NCI-H2196 treated with DMSO at 0.1 percent for 48 hours (cell line): ENCODE measurements around the gene CAPG.
"Not testable (repeated sequence)": the region's sequence is repeated elsewhere in the genome, so short reads cannot be mapped to it uniquely, and the experiment has no call there.

ENCODE experiments used
- DNase-seq: peaks from one replicate; lab custom pipeline; 2025; ENCODE audit not compliant: unreplicated experiment; lab: John Stamatoyannopoulos, UW

Gene CAPG

GRCh38 chr2:85409845-85410583 lies at the start of gene CAPG:
CAPG (minus strand) TSS chr2:85410366; CDS start chr2:85402145, 8,221 bp downstream.
- DNase-seq, result no peak

DNA sequence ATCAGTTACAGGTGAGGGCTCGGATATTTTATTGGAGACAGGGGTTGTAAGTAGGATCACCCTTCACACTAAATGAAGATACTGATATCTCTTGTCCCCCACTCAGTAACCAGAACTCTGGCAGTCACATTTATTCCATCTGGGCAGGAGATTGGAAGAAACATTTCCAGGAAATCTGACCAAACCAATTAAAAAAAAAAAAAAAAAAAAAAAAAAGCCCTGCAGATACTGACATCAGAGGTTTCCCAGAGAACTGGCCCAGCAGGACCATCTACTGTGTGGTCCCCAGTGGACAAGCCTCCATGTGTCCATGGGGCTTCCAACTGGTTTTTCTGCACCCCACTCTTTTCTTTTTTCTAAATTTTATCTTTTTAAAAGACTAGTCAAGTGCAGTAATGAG lies 49.6 kb upstream of the CAPG start:
- DNase-seq, result no peak

- DNase-seq, result no peak
Observed at GRCh38 chr2:85458601-85459563, 48.7 kb upstream of the CAPG start.

DNA sequence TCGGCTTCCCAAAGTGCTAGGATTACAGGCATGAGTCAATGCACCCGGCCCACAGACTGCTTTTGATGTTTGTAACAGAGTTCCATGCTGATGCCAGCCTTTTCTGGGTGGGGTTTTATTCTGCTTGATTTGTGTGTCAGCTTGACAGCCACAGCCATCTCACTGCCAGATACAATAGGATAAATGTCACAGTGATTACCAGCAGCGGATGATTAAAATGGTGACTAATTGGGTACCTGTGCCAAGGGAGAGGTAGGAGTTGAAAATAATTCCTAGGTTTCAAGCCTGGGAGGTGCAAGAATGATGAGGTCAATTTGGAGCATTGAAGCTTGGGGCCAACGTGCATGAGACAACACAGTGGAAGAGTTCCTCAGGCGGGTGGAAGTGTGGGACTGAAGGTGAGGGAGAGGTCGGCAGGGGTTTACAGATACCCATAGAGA lies 47.7 kb upstream of the CAPG start:
- DNase-seq, result no peak

- no peak for DNase-seq
Observed at GRCh38 chr2:85457043-85457442, 46.9 kb upstream of the CAPG start.

GRCh38 chr2:85455552-85456090 lies 45.5 kb upstream of the CAPG start:
- no peak for DNase-seq

- DNase-seq, result no peak
Observed at GRCh38 chr2:85453571-85453970, 43.4 kb upstream of the CAPG start.

DNA sequence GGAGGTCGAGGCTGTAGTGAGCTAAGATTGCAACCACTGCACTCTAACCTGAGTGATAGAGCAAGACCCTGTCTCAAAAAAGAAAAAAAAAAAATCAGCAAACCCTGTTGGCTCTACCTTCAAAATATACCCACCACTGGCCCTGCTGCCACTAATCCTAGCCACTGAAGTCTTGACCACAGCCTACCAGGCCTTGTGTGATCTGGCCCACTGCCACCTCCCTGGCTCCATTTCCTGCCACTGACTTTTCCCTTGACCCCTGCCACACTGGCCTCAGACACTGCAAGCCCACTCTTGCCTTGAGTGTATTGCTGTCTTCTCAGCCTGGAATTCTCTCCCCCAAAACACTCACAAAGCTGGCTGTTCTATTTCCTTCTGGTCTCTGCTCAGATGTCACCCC lies 42.1 kb upstream of the CAPG start:
- DNase-seq, result no peak

- no peak for DNase-seq
Observed at GRCh38 chr2:85449214-85449588, 39.0 kb upstream of the CAPG start.

DNA sequence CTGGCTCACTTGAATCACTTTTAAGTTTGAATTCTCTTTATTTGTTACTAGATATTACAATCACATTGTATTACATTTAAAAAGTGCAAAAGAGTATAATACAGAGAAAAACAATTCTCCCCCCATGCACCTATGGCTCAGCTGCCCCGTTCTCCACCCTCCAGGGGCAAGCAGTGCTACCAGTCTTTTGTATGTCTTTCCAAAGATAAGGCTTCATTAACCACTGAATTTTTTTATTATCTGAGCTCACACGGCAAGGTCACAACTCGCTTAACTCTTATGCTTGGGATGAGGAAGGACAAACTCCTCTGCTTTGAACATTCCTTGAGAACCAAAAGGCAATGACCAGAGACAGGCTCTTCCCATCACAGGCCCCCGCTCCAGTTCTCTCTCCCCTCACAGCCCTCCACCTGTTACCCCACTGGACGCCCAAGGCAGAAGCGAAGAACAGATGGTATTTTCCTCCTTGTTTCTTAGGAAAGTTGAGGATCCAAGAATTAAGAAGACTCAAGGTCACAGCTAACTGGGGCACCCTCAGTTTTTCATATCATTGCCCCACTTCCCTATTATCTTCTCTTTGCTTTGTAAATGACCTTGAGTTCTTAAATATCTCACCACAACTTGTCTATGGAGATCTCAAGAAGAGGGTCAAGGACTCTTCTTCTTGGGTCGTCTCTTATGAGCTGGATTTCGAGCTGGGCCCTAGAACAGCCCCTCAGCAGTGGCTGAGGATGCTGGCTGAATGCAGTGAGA lies 38.5 kb upstream of the CAPG start:
- no peak for DNase-seq

DNA sequence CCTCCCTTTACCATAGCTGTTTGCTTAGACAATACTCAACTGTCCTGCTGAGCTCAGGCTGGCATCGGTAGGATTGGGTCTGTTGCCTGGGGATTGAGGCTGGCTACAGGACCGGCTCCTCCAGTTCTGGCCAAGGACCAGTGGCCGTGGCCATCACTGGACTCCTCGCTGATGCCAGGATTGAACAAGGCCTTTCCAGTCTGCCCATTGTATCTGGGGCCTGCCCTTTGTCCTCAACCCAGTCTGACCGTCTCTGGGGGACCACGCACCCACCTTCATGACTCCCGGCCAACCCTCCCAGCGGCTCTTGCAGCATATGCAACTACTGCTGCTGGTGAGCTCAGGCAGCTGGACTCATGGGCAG lies 37.0 kb upstream of the CAPG start:
- DNase-seq, result no peak

DNA sequence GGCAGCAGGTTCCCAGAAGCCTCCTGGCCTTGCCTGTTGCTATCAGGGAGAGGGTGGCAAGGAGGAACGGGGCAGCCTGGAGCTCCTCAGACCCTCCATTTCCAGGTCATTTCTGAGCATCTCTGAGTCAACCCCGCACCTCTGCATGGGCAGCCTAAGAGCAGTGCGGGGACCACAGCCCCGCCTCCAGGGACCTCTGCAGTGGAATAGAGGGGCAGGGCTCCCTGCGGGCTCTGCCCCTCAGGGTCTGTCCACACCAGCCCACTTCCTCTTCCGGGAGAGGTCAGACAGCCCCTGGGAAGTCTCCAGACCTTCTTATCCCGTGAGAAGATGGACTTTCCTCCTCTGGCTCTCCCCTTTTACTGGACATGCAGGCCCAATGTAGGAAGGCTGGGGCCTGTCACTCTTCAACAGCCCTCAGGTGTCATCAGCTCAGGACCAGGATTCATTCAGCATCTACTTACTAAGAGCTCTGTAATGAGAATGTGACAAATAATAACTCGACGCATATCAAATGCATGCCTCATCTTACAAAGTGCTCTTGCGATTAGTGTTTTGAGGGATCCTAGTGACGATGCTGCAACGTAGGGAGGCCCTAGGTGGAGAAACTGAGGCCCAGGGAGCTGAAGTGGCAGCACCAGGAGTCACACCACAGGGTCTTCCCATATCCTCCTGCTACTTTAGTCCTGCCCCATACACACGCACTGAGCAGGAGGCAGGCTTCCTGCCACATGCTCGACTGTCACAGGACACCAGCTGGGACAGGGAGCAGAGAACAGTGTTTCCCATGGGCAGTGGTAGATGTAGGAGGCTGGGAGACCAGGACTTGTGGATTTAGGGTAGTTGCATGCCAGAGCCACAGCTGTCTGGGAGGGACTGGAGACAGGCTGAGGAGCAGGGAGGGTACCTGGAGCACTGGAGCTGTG lies 36.4 kb upstream of the CAPG start:
- DNase-seq, result no peak

DNA sequence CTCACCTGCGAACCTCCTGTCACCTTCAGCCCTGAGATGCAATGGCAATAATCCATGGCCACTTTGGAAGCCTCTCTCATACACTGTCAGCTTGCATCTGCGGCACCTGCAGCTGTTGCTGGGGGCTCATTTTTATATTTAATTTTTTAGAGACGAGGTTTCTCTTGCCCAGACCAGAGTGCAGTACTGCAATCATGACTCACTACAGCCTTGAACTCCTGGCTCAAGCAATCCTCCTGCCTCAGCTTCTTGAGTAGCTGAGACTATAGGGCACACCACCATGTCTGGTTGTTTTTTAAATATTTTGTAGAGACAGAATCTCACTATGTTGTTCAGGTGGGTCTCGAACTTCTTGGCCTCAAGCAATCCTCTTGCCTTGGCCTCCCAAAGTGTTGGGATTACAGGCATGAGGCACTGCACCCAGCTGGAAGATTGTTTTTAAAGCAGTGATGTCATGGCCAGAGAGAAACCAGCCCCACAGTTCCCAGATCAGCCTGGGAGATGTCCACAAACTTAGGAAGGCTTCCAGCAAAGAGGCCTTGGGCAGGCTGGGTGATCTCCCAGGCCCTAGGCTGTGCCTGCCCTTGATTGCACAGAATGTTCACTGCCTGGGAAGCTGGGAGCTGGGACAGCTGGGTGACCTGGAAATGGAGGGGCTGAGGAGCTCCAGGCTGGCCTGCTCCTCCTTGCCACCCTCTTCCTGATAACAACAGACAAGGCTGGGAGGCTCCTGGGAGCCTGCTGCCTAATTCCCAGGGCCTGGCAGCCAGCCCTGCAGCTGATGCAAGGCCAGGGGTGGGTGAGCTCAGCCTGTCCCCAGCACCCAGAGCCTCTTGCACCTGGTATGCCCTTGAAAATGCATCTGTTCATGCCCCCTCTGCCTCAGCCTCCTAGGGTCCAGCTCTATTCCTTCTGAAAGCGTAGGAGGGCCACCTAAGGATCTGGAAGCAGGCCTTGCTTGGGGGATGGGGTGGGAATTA lies 35.4 kb upstream of the CAPG start:
- DNase-seq, result no peak

GRCh38 chr2:85444629-85445172 lies 34.5 kb upstream of the CAPG start:
- DNase-seq, result no peak

GRCh38 chr2:85441864-85442263 lies 31.7 kb upstream of the CAPG start:
- DNase-seq, result no peak

DNA sequence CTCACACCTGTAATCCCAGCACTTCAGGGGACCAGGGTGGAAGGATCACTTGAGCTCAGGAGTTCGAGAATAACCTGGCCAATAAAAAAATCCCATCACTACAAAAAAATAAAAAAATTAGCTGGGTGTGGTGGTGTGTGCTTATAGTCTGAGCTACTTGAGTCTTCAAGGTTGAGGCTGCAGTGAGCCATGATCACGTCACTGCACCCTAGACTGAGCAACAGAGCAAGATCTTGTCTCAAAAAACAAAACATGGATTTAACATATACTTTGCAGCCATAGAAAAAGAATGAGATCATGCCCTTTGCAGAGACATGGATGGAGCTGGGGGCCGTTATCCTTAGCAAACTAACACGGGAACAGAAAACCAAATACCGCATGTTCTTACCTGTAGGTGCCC lies 30.6 kb upstream of the CAPG start:
- DNase-seq, result no peak

DNA sequence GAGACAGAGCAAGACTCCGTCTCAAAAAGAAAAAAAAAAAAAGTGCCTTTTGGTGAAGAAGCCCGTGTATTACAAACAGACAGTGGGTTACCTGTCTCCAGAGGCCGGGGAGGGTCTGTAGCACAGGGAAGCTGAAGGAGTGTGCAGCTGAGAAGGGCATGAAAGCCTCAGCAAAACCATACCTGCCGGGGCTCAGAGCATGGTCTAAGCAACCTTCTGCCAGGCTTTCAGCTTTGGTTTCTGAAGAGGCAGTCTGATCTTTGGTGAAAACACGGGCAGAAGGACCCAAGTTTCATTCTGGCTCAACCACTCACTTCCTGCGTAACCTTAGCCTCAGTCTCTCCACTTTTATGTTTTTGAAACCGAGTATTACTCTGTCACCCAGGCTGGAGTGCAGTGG lies 29.8 kb upstream of the CAPG start:
- no peak for DNase-seq

DNA sequence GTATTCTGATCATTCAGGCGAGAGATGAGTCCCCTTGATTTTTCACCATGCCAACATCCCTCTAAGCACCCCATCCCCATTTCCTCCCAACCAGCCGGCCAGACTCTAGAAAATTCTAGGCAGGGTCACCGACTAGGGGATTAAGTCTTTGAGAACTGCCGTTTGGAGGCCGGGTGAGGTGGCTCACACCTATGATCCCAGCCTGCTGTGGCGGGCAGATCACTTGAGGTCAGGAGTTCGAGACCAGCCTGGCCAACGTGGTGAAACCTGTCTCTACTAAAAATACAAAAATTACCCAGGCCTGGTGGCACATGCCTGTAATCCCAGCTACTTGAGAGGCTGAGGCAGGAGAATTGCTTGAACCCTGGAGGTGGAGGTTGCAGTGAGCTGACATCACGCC lies 29.4 kb upstream of the CAPG start:
- not testable (repeated sequence) for DNase-seq

GRCh38 chr2:85439025-85439472 lies 28.9 kb upstream of the CAPG start:
- DNase-seq, result no peak
